Caco-2 (cell line): ENCODE results near the gene CD302. TPM values are rescaled to one million over a fixed set of nuclear protein-coding genes. Genes with fewer than 3 reads are reported as not detected.
"Not testable (repeated sequence)": the region's sequence is repeated elsewhere in the genome, so short reads cannot be mapped to it uniquely, and the experiment has no call there.

Source experiments
- BruUV-seq: library from RNA; stranded (reverse); fragments of 400-500 nt; replicated peaks from 2 replicates; lab custom pipeline; 2021; lab: Mats Ljungman, UMichigan
- CTCF ChIA-PET: fragments of 300-600 bp; sonication (Branson Sonifier 250); formaldehyde crosslinking; loops from one replicate; lab custom pipeline; 2022; ENCODE audit warnings: antibody characterized with exemption; lab: Charles Lee
- POLR2A ChIA-PET: fragments of 300-600 bp; sonication (Branson Sonifier 250); formaldehyde crosslinking; loops from one replicate; lab custom pipeline; 2022; ENCODE audit warnings: antibody characterized with exemption; lab: Charles Lee
- DNase-seq, 2 experiments: peaks; one replicate each; pipeline versions ENCODE4 v3.0.0 to v3.0.0-alpha.2; 2020 to 2022
- H3K27me3 ChIP-seq: replicated peaks from 2 replicates; pipeline ENCODE4 v1.6.0; 2011; ENCODE audit warnings: low read length; ENCODE audit not compliant: control insufficient read depth, insufficient read depth
- H3K36me3 ChIP-seq: 2 replicates; pipeline ENCODE4 v1.5.1; 2011; ENCODE audit warnings: low read length; ENCODE audit not compliant: control insufficient read depth, insufficient read depth
- H3K4me1 ChIP-seq: fragments of 250-450 bp; sonication (Bioruptor Pico); 2 replicates; pipeline ENCODE4 v1.5.1; 2020; ENCODE audit warnings: mild to moderate bottlenecking
- H3K4me3 ChIP-seq: 2 replicates; pipeline ENCODE4 v1.5.1; 2011; ENCODE audit warnings: low read depth, mild to moderate bottlenecking, control low read depth, low read length
- H3K9me3 ChIP-seq: fragments of 250-450 bp; sonication (Bioruptor Pico); 2 replicates; pipeline ENCODE4 v1.5.1; 2020; ENCODE audit warnings: mild to moderate bottlenecking, moderate library complexity
- H3K27ac Mint-ChIP-seq: one replicate; pipeline ENCODE4 v1.8.0; 2022; ENCODE audit warnings: mixed read lengths; ENCODE audit not compliant: unreplicated experiment
- H3K27me3 Mint-ChIP-seq: one replicate; pipeline ENCODE4 v1.8.0; 2022; ENCODE audit warnings: mixed read lengths; ENCODE audit not compliant: insufficient read depth, unreplicated experiment
- H3K36me3 Mint-ChIP-seq: one replicate; pipeline ENCODE4 v1.8.0; 2022; ENCODE audit warnings: mild to moderate bottlenecking, mixed read lengths; ENCODE audit not compliant: insufficient read depth, unreplicated experiment
- H3K4me1 Mint-ChIP-seq: one replicate; pipeline ENCODE4 v1.8.0; 2022; ENCODE audit warnings: low read depth, mixed read lengths; ENCODE audit not compliant: unreplicated experiment
- H3K4me3 Mint-ChIP-seq: one replicate; pipeline ENCODE4 v1.8.0; 2022; ENCODE audit warnings: mild to moderate bottlenecking, moderate library complexity, mixed read lengths; ENCODE audit not compliant: unreplicated experiment
- H3K9me3 Mint-ChIP-seq: one replicate; pipeline ENCODE4 v1.8.0; 2022; ENCODE audit warnings: mixed read lengths; ENCODE audit not compliant: unreplicated experiment
- CTCF ChIP-seq, 2 experiments: fragments of 200-600 bp in 1 of 2; IDR thresholded peaks; 1 replicate in 1 of 2; 2 replicates in 1 of 2; pipeline versions ENCODE4 v1.5.1 to v1.8.0; 2011 to 2022; ENCODE audit warnings: antibody characterized with exemption in 1 of 2, control low read depth in 1 of 2, inconsistent platforms in 1 of 2, low read depth in 1 of 2, low read length in 1 of 2, mild to moderate bottlenecking in 1 of 2, moderate library complexity in 1 of 2; ENCODE audit not compliant: insufficient read depth in 1 of 2, severe bottlenecking in 1 of 2, unreplicated experiment in 1 of 2
- intact Hi-C: fragments of 100-400 bp; cut with micrococcal nuclease; formaldehyde crosslinking; loops from one replicate; pipeline ENCODE4 v1.10.0; 2022; ENCODE audit not compliant: unreplicated experiment
- total RNA-seq: library from RNA; stranded (reverse); gene quantifications from 2 replicates; pipeline ENCODE4 v1.2.3, GENCODE V29; 2022

The CD302 gene
- total RNA-seq, 1 experiment from 2014 or later: 7.5 TPM

DNA sequence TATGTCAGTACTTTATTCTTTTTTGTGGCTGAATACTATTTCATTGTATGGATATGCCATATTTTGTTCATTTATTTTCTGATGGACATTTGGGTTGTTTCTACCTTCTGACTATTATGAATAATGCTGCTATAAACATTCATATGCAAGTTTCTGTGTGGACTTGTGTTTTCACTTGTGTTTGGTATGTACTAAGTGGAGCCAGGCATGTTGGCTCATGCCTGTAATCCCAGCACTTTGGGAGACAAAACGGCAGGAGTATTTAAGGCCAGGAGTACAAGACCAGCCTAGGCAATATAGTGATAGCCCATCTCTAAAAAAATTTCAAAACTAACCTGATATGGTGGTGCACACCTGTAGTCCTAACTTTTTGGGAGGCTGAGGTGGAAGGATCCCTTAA is 62.4 kb downstream of the CD302 start:
- no peak for DNase-seq
- Mint-ChIP-seq H3K9me3 (no peaks in the 10 kb centered on the region), H3K36me3 (peaks cover 82% of the 10 kb centered on the region), H3K27me3 (no peaks in the 10 kb centered on the region), H3K27ac (no peak overlapping the region), H3K4me1 (no peaks in the 10 kb centered on the region), H3K4me3 (no peak overlapping the region)
- Histone ChIP-seq H3K36me3 (peaks cover 11% of the 10 kb centered on the region), H3K27me3 (no peaks in the 10 kb centered on the region), H3K4me1 (no peaks in the 10 kb centered on the region), H3K4me3 (no peak overlapping the region), H3K9me3 (no peaks in the 10 kb centered on the region)
- TF ChIP-seq CTCF (IDR thresholded peaks at IDR 0.05; ENCODE audit: insufficient read depth in 1 of 2, low read depth in 1 of 2, low read length in 1 of 2, severe bottlenecking in 1 of 2, unreplicated experiment in 1 of 2): no peak
- intact Hi-C loops: no loop called here
- ChIA-PET CTCF (no interaction called here), POLR2A (interaction anchor here (0.5 kb wide), 1 partner anchor 79 kb away, joined by 4 read pairs; no protein-coding TSS in a partner anchor)
- no TSS peak for BruUV-seq

DNA sequence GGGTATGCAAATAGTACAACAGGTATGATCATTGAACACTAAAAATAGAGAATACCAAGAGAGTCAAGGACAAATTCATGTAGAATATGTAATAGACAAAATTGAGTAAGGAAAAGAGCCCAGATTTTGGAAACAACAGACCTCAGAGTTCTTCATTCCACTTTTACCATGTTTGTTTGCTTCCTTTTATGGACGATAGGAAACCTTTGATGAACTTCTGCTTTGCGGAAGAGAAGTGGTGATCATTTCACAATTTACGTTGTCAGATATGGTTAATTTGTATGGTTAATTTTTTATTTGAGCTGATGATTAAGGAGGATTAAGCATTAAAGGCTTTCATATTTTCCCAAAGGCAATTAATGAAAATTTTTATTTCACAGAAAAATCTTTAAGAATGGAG is 69.4 kb downstream of the CD302 start:
- TF ChIP-seq CTCF (IDR thresholded peaks at IDR 0.05; ENCODE audit: insufficient read depth in 1 of 2, low read depth in 1 of 2, low read length in 1 of 2, severe bottlenecking in 1 of 2, unreplicated experiment in 1 of 2): no peak
- Histone ChIP-seq H3K36me3 (peaks cover 3% of the 10 kb centered on the region), H3K27me3 (no peaks in the 10 kb centered on the region), H3K4me1 (no peaks in the 10 kb centered on the region), H3K4me3 (no peak overlapping the region), H3K9me3 (no peaks in the 10 kb centered on the region)
- Mint-ChIP-seq H3K4me1 (peaks cover 6% of the 10 kb centered on the region), H3K36me3 (peaks cover 89% of the 10 kb centered on the region), H3K27ac (no peak overlapping the region), H3K4me3 (no peak overlapping the region), H3K9me3 (no peaks in the 10 kb centered on the region), H3K27me3 (no peaks in the 10 kb centered on the region)
- POLR2A ChIA-PET: no interaction called here
- no TSS peak for BruUV-seq
- CTCF ChIA-PET: no interaction called here
- no peak for DNase-seq
- intact Hi-C loops: no loop called here

DNA sequence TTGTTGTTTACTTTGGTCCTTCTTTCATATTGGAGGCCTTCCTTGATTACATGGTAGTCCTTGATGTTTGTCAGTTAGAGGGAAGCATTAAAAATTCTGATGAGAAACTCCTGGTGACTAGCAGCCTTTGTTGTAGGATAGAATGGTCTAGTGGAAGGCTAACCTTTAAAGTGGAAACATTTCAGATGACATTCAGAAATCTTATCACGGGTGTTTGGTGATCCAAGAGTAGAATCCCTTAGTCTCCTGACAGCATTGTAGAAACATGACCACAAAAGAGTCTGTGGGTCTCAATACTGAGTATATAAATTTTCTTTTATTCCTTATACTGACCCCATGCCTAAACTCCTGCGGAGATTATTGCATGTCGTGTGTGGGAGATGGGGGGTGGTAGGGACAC is 72.3 kb downstream of the CD302 start:
- CTCF ChIA-PET: no interaction called here
- no TSS peak for BruUV-seq
- H3K27ac Mint-ChIP-seq: no peak overlapping the region
- no peak overlapping the region for H3K4me3 Mint-ChIP-seq
- intact Hi-C loops: no loop called here
- H3K4me1 Mint-ChIP-seq: peaks cover 8% of the 10 kb centered on the region
- H3K4me3 ChIP-seq: no peak overlapping the region
- H3K9me3 Mint-ChIP-seq: no peaks in the 10 kb centered on the region
- H3K27me3 ChIP-seq: no peaks in the 10 kb centered on the region
- POLR2A ChIA-PET: no interaction called here
- no peaks in the 10 kb centered on the region for H3K27me3 Mint-ChIP-seq
- H3K9me3 ChIP-seq: no peaks in the 10 kb centered on the region
- H3K36me3 ChIP-seq: 0 out of 2 replicates have a peak, but pooled peaks cover under 1% of the 10 kb centered on the region
- peaks cover 84% of the 10 kb centered on the region for H3K36me3 Mint-ChIP-seq
- no peak for DNase-seq
- no peak for TF ChIP-seq CTCF (IDR thresholded peaks at IDR 0.05; ENCODE audit: insufficient read depth in 1 of 2, low read depth in 1 of 2, low read length in 1 of 2, severe bottlenecking in 1 of 2, unreplicated experiment in 1 of 2)
- no peaks in the 10 kb centered on the region for H3K4me1 ChIP-seq

DNA sequence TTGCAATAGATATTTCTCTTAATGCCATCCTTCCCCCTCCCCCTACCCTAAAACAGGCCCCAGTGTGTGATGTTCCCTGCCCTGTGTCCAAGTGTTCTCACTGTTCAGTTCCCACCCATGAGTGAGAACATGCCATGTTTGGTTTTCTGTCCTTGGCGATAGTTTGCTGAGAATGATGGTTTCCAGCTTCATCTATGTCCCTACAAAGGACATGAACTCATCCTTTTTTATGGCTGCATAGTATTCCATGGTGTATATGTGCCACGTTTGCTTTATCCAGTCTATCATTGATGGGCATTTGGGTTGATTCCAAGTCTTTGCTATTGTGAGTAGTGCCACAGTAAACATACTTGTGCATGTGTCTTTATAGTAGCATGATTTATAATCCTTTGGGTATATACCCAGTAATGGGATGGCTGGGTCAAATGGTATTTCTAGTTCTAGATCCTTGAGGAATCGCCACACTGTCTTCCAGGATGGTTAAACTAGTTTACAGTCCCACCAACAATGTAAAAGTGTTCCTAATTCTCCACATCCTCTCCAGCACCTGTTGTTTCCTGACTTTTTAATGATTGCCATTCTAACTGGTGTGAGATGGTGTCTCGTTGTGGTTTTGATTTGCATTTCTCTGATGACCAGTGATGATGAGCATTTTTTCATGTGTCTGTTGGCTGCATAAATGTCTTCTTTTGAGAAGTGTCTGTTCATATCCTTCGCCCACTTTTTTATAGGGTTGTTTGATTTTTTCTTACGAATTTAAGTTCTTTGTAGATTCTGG is 73.0 kb downstream of the CD302 start:
- H3K4me1 Mint-ChIP-seq, DNase-seq, CTCF ChIA-PET, H3K4me3 ChIP-seq, H3K36me3 ChIP-seq, POLR2A ChIA-PET, intact Hi-C loops, BruUV-seq, H3K27me3 Mint-ChIP-seq, H3K4me3 Mint-ChIP-seq, H3K27me3 ChIP-seq, H3K9me3 ChIP-seq, H3K9me3 Mint-ChIP-seq, H3K4me1 ChIP-seq, H3K27ac Mint-ChIP-seq: not testable (repeated sequence)
- peaks cover 84% of the 10 kb centered on the region for H3K36me3 Mint-ChIP-seq
